ENCODE data around the gene SSBP2.
"Not testable (repeated sequence)": the region's sequence is repeated elsewhere in the genome, so short reads cannot be mapped to it uniquely, and the experiment has no call there.

The SSBP2 gene

GRCh38 chr5:81694726-81695125 lies 56.2 kb downstream of the SSBP2 start:
- no peak overlapping the region for H3K9ac ChIP-seq (ENCODE audit: low read depth in 1 of 2, low read length in 2 of 2)
- H3K4me1 ChIP-seq (ENCODE audit: control insufficient read depth in 2 of 2, insufficient read depth in 2 of 2, low read length in 2 of 2), result no peaks in the 10 kb centered on the region
- H3K9me3 ChIP-seq (ENCODE audit: control insufficient read depth in 2 of 2, low read length in 2 of 2), result no peaks in the 10 kb centered on the region
- no peaks in the 10 kb centered on the region for H3K36me3 ChIP-seq (ENCODE audit: control insufficient read depth in 2 of 2, insufficient read depth in 2 of 2, low read length in 2 of 2)
- no peak overlapping the region for H3K27ac ChIP-seq (ENCODE audit: low read depth in 2 of 2, low read length in 2 of 2)
- no peaks in the 10 kb centered on the region for H3K27me3 ChIP-seq (ENCODE audit: control insufficient read depth in 2 of 2, insufficient read depth in 2 of 2, low read length in 2 of 2)
- H3K4me3 ChIP-seq (ENCODE audit: low read length in 2 of 2), result no peak overlapping the region

DNA sequence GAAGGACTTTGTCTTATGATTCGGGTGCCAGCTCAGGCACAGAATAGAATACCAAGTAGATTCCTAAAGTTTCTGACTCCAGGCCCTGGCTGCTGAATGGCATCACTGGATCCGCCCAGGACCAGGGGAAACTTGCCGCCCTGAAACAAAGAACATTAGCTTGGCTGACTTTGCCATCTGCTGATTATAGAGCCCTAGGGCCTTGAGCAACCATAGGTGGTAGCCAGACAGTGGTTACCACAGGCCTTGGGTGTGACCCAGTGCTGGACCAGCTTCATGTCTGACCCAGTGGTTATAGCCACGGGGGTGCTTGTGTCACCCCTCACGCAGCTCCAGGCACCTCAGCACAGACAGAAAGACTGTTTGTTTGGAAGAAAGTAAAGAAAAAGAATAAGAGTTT lies 62.7 kb downstream of the SSBP2 start:
- Histone ChIP-seq H3K27ac (ENCODE audit: low read depth in 2 of 2, low read length in 2 of 2) (no peak overlapping the region), H3K9ac (ENCODE audit: low read depth in 1 of 2, low read length in 2 of 2) (no peak overlapping the region), H3K36me3 (ENCODE audit: control insufficient read depth in 2 of 2, insufficient read depth in 2 of 2, low read length in 2 of 2) (no peaks in the 10 kb centered on the region), H3K9me3 (ENCODE audit: control insufficient read depth in 2 of 2, low read length in 2 of 2) (no peaks in the 10 kb centered on the region), H3K4me1 (ENCODE audit: control insufficient read depth in 2 of 2, insufficient read depth in 2 of 2, low read length in 2 of 2) (no peaks in the 10 kb centered on the region), H3K27me3 (ENCODE audit: control insufficient read depth in 2 of 2, insufficient read depth in 2 of 2, low read length in 2 of 2) (no peaks in the 10 kb centered on the region), H3K4me3 (ENCODE audit: low read length in 2 of 2) (no peak overlapping the region)

DNA sequence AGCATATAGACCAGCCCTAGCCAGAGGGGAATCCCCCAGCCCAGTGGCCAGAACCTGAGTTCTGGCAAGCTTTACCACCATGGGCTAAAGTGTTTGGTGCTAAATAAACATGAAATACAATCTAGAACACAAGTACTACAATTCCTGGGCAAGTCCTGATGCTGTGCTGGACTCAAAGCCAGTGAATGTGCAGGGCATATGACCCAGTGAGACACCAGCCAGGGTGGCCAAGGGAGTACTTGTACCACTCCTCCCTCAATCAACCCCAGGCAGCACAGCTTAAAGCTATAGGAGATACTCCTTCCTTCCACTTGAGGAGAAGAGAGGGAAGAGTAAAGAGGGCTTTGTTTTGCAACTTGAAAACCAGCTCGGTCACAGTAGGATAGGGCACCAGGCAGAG lies 63.6 kb downstream of the SSBP2 start:
- Histone ChIP-seq H3K9ac (ENCODE audit: low read depth in 1 of 2, low read length in 2 of 2) (no peak overlapping the region), H3K27ac (ENCODE audit: low read depth in 2 of 2, low read length in 2 of 2) (no peak overlapping the region), H3K4me3 (ENCODE audit: low read length in 2 of 2) (no peak overlapping the region), H3K4me1 (ENCODE audit: control insufficient read depth in 2 of 2, insufficient read depth in 2 of 2, low read length in 2 of 2) (no peaks in the 10 kb centered on the region), H3K36me3 (ENCODE audit: control insufficient read depth in 2 of 2, insufficient read depth in 2 of 2, low read length in 2 of 2) (no peaks in the 10 kb centered on the region), H3K9me3 (ENCODE audit: control insufficient read depth in 2 of 2, low read length in 2 of 2) (no peaks in the 10 kb centered on the region), H3K27me3 (ENCODE audit: control insufficient read depth in 2 of 2, insufficient read depth in 2 of 2, low read length in 2 of 2) (no peaks in the 10 kb centered on the region)

DNA sequence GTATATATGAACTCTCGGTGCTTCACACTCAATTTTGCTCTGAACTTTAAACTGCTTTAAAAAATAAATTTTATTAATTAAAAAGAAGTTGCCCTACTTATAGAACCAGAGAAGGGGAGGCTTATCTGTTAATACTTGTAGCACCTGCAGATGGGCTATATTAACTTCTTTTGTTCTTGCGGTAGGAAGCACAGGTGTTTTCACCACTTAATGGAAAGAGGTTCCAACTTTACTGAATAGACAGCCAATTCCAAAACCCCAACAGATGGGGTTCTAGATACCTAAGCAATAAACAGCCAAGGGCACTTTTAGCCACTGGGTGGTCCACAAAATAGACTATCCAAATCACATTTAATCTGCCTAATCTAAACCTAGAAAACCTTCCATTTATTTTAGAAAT lies 65.4 kb downstream of the SSBP2 start:
- H3K27me3 ChIP-seq (ENCODE audit: control insufficient read depth in 2 of 2, insufficient read depth in 2 of 2, low read length in 2 of 2), result no peaks in the 10 kb centered on the region
- no peak overlapping the region for H3K9ac ChIP-seq (ENCODE audit: low read depth in 1 of 2, low read length in 2 of 2)
- no peak overlapping the region for H3K4me3 ChIP-seq (ENCODE audit: low read length in 2 of 2)
- H3K27ac ChIP-seq (ENCODE audit: low read depth in 2 of 2, low read length in 2 of 2), result no peak overlapping the region
- no peaks in the 10 kb centered on the region for H3K36me3 ChIP-seq (ENCODE audit: control insufficient read depth in 2 of 2, insufficient read depth in 2 of 2, low read length in 2 of 2)
- no peaks in the 10 kb centered on the region for H3K9me3 ChIP-seq (ENCODE audit: control insufficient read depth in 2 of 2, low read length in 2 of 2)
- H3K4me1 ChIP-seq (ENCODE audit: control insufficient read depth in 2 of 2, insufficient read depth in 2 of 2, low read length in 2 of 2), result no peaks in the 10 kb centered on the region

- Histone ChIP-seq H3K27me3 (ENCODE audit: control insufficient read depth in 2 of 2, insufficient read depth in 2 of 2, low read length in 2 of 2) (no peaks in the 10 kb centered on the region), H3K9ac (ENCODE audit: low read depth in 1 of 2, low read length in 2 of 2) (no peak overlapping the region), H3K4me1 (ENCODE audit: control insufficient read depth in 2 of 2, insufficient read depth in 2 of 2, low read length in 2 of 2) (no peaks in the 10 kb centered on the region), H3K9me3 (ENCODE audit: control insufficient read depth in 2 of 2, low read length in 2 of 2) (no peaks in the 10 kb centered on the region), H3K4me3 (ENCODE audit: low read length in 2 of 2) (no peak overlapping the region), H3K36me3 (ENCODE audit: control insufficient read depth in 2 of 2, insufficient read depth in 2 of 2, low read length in 2 of 2) (no peaks in the 10 kb centered on the region), H3K27ac (ENCODE audit: low read depth in 2 of 2, low read length in 2 of 2) (no peak overlapping the region)
Measured at GRCh38 chr5:81679885-81680284, 71.0 kb downstream of the SSBP2 start.

DNA sequence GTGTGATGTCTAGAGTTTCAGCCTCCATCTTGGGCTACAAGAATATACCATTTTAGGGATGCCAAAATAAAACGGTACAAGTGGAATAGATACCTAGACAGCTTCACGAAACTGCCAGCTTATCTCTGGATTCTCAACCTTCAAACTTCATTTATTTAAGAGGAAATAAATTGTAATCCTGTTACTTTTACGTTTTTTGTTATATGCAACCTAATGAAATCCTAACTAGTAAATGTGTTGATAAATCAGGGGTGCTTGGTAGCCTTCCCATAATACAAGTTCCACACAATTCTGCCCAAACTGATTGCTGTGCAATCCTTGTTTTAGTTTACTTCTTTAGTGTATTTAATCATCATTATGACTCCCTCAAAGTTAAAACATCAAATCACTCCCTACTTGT lies 75.5 kb downstream of the SSBP2 start:
- no peak overlapping the region for H3K4me3 ChIP-seq (ENCODE audit: low read length in 2 of 2)
- no peak overlapping the region for H3K27ac ChIP-seq (ENCODE audit: low read depth in 2 of 2, low read length in 2 of 2)

DNA sequence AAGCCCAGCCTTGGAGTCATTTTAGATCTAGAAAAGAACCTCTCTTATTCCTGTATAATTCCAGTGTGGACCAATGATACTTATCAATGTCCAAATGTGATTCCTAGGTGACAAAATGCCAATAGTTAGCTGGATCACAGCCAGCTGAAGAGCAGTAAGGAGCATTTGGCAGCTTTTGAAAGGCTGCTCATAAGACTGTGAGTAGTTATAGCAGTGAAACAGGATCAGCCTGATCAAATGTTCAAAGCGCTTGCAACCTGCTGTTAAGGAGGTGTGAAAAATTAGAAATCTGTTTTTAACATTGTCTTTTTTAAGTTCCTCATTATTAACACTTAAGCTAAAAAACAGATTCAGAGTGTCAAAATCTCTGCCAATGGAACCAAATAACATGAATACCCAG lies 85.1 kb downstream of the SSBP2 start:
- H3K36me3 ChIP-seq (ENCODE audit: control insufficient read depth in 2 of 2, insufficient read depth in 2 of 2, low read length in 2 of 2), result no peaks in the 10 kb centered on the region
- no peaks in the 10 kb centered on the region for H3K27me3 ChIP-seq (ENCODE audit: control insufficient read depth in 2 of 2, insufficient read depth in 2 of 2, low read length in 2 of 2)
- H3K27ac ChIP-seq (ENCODE audit: low read depth in 2 of 2, low read length in 2 of 2), result no peak overlapping the region
- no peak overlapping the region for H3K4me3 ChIP-seq (ENCODE audit: low read length in 2 of 2)
- no peaks in the 10 kb centered on the region for H3K9me3 ChIP-seq (ENCODE audit: control insufficient read depth in 2 of 2, low read length in 2 of 2)
- no peak overlapping the region for H3K9ac ChIP-seq (ENCODE audit: low read depth in 1 of 2, low read length in 2 of 2)
- H3K4me1 ChIP-seq (ENCODE audit: control insufficient read depth in 2 of 2, insufficient read depth in 2 of 2, low read length in 2 of 2), result no peaks in the 10 kb centered on the region

More for the DNA sequence above, 75.5 kb downstream of the SSBP2 start:
- Histone ChIP-seq H3K4me1 (ENCODE audit: control insufficient read depth in 2 of 2, insufficient read depth in 2 of 2, low read length in 2 of 2) (no peaks in the 10 kb centered on the region), H3K27me3 (ENCODE audit: control insufficient read depth in 2 of 2, insufficient read depth in 2 of 2, low read length in 2 of 2) (no peaks in the 10 kb centered on the region), H3K9me3 (ENCODE audit: control insufficient read depth in 2 of 2, low read length in 2 of 2) (no peaks in the 10 kb centered on the region), H3K9ac (ENCODE audit: low read depth in 1 of 2, low read length in 2 of 2) (no peak overlapping the region), H3K36me3 (ENCODE audit: control insufficient read depth in 2 of 2, insufficient read depth in 2 of 2, low read length in 2 of 2) (no peaks in the 10 kb centered on the region)

- H3K27ac ChIP-seq (ENCODE audit: low read depth in 2 of 2, low read length in 2 of 2); H3K4me1 ChIP-seq (ENCODE audit: control insufficient read depth in 2 of 2, insufficient read depth in 2 of 2, low read length in 2 of 2); H3K27me3 ChIP-seq (ENCODE audit: control insufficient read depth in 2 of 2, insufficient read depth in 2 of 2, low read length in 2 of 2); H3K4me3 ChIP-seq (ENCODE audit: low read length in 2 of 2); H3K9ac ChIP-seq (ENCODE audit: low read depth in 1 of 2, low read length in 2 of 2); H3K9me3 ChIP-seq (ENCODE audit: control insufficient read depth in 2 of 2, low read length in 2 of 2); H3K36me3 ChIP-seq (ENCODE audit: control insufficient read depth in 2 of 2, insufficient read depth in 2 of 2, low read length in 2 of 2): not testable (repeated sequence)
Measured at GRCh38 chr5:81660624-81661023, 90.3 kb downstream of the SSBP2 start.

- Histone ChIP-seq H3K4me1 (ENCODE audit: control insufficient read depth in 2 of 2, insufficient read depth in 2 of 2, low read length in 2 of 2) (peaks cover 0 to 3% of the 10 kb centered on the region in 2 donors), H3K27me3 (ENCODE audit: control insufficient read depth in 2 of 2, insufficient read depth in 2 of 2, low read length in 2 of 2) (no peaks in the 10 kb centered on the region), H3K9me3 (ENCODE audit: control insufficient read depth in 2 of 2, low read length in 2 of 2) (no peaks in the 10 kb centered on the region), H3K27ac (ENCODE audit: low read depth in 2 of 2, low read length in 2 of 2) (no peak overlapping the region), H3K9ac (ENCODE audit: low read depth in 1 of 2, low read length in 2 of 2) (no peak overlapping the region), H3K36me3 (ENCODE audit: control insufficient read depth in 2 of 2, insufficient read depth in 2 of 2, low read length in 2 of 2) (no peaks in the 10 kb centered on the region), H3K4me3 (ENCODE audit: low read length in 2 of 2) (no peak overlapping the region)
Measured at GRCh38 chr5:81657386-81657785, 93.5 kb downstream of the SSBP2 start.

DNA sequence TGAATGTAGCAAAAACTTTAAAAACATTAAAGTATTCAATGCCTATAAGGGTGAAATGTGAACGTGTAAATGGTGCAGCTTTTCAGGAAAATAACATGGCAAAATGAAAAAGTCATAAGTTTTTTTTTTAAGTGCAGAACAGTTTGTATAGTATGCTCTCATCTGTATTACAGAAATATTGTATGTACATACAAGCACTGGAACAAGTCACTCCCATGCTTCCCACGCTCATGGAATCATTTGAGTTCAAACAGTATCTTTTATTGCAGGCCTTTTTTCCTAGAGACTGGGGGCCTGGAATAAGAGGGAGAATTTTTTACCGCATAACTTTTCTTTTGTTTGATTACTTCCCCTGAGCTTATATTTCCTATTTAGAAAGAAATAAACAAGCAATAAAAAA lies 94.1 kb downstream of the SSBP2 start:
- Histone ChIP-seq H3K36me3 (ENCODE audit: control insufficient read depth in 2 of 2, insufficient read depth in 2 of 2, low read length in 2 of 2) (no peaks in the 10 kb centered on the region), H3K27ac (ENCODE audit: low read depth in 2 of 2, low read length in 2 of 2) (no peak overlapping the region), H3K27me3 (ENCODE audit: control insufficient read depth in 2 of 2, insufficient read depth in 2 of 2, low read length in 2 of 2) (no peaks in the 10 kb centered on the region), H3K4me3 (ENCODE audit: low read length in 2 of 2) (no peak overlapping the region), H3K9me3 (ENCODE audit: control insufficient read depth in 2 of 2, low read length in 2 of 2) (no peaks in the 10 kb centered on the region), H3K9ac (ENCODE audit: low read depth in 1 of 2, low read length in 2 of 2) (no peak overlapping the region), H3K4me1 (ENCODE audit: control insufficient read depth in 2 of 2, insufficient read depth in 2 of 2, low read length in 2 of 2) (peaks cover 0 to 3% of the 10 kb centered on the region in 2 donors)

DNA sequence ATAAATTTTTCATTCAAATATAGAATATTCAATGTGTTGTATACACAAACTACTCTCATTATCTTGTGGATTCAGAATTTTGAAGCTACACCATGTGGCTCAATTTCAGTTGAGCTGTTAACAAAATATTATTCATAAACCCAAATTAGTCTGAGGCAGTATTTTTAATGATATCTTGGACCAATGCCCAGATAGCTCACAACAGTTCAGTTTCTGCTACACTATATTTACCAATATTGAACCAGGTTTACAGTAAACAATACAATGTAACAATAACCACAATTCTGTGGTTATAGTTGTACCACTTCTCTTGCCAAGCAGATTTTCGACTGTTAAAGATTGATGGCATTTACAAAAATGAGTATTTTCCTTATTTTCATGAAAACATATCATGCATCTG lies 99.9 kb downstream of the SSBP2 start:
- Histone ChIP-seq H3K27me3 (ENCODE audit: control insufficient read depth in 2 of 2, insufficient read depth in 2 of 2, low read length in 2 of 2) (no peaks in the 10 kb centered on the region), H3K36me3 (ENCODE audit: control insufficient read depth in 2 of 2, insufficient read depth in 2 of 2, low read length in 2 of 2) (no peaks in the 10 kb centered on the region), H3K9ac (ENCODE audit: low read depth in 1 of 2, low read length in 2 of 2) (no peak overlapping the region), H3K4me3 (ENCODE audit: low read length in 2 of 2) (no peak overlapping the region), H3K27ac (ENCODE audit: low read depth in 2 of 2, low read length in 2 of 2) (no peak overlapping the region), H3K4me1 (ENCODE audit: control insufficient read depth in 2 of 2, insufficient read depth in 2 of 2, low read length in 2 of 2) (no peaks in the 10 kb centered on the region), H3K9me3 (ENCODE audit: control insufficient read depth in 2 of 2, low read length in 2 of 2) (no peaks in the 10 kb centered on the region)
